HepG2 (cell line): ENCODE data around the gene ZNF71. TPM values are rescaled to one million over a fixed set of nuclear protein-coding genes. Genes with fewer than 3 reads are reported as not detected.

Experiments
- ATAC-seq: fragments of 200-7000 bp; cut with Tn5 transposase; 3 replicates; pipeline ENCODE4 v1.9.1; 2020; ENCODE audit warnings: mild to moderate bottlenecking, moderate library complexity
- BruUV-seq: library from RNA; stranded (reverse); fragments of 400-500 nt; replicated peaks from 2 replicates; lab custom pipeline; 2021; lab: Mats Ljungman, UMichigan
- CTCF ChIA-PET: fragments of 300-600 bp; formaldehyde crosslinking; extraction: SDS; loops from one replicate; lab custom pipeline; 2021; ENCODE audit warnings: low total read pairs, inconsistent platforms, low intra/inter-chr PET ratio; lab: Yijun Ruan, JAX
- POLR2A ChIA-PET: fragments of 350-600 bp; sonication (Branson Sonifier 250); formaldehyde crosslinking; loops from one replicate; lab custom pipeline; 2020; ENCODE audit warnings: antibody characterized with exemption, inconsistent platforms; lab: Yijun Ruan, JAX
- DNase-seq: peaks from one replicate; pipeline ENCODE4 v3.0.0-alpha.2; 2015; ENCODE audit warnings: low spot score
- FAIRE-seq: peaks from 3 replicates; lab custom pipeline; 2011; peaks lifted over from hg19 to GRCh38; lab: Jason Lieb, UNC
- H2AFZ ChIP-seq: one replicate; pipeline ENCODE4 v1.6.1; 2011; ENCODE audit warnings: low read length, inconsistent platforms
- H3K27ac ChIP-seq: fragments of 300-600 bp; 3 replicates; pipeline ENCODE4 v1.8.0; 2011; ENCODE audit warnings: mixed run types, mild to moderate bottlenecking, mixed read lengths, low read length, inconsistent platforms; ENCODE audit not compliant: insufficient read depth; ENCODE audit errors: extremely low read length
- H3K27me3 ChIP-seq, 2 experiments: fragments of 200-600 bp in 1 of 2; 2 replicates in 1 of 2; 3 replicates in 1 of 2; pipeline versions ENCODE4 v1.6.0 to v1.8.0; 2011; ENCODE audit warnings: low read length in 2 of 2, mild to moderate bottlenecking in 2 of 2, moderate library complexity in 2 of 2, inconsistent platforms in 1 of 2; ENCODE audit not compliant: insufficient read depth in 2 of 2, control insufficient read depth in 1 of 2
- H3K36me3 ChIP-seq, 2 experiments: fragments of 200-600 bp in 1 of 2; replicated peaks in 1 of 2; 2 replicates in 1 of 2; 3 replicates in 1 of 2; pipeline versions ENCODE4 v1.5.1 to v1.8.0; 2011; ENCODE audit warnings: low read length in 2 of 2, inconsistent platforms in 1 of 2; ENCODE audit not compliant: insufficient read depth in 2 of 2, control insufficient read depth in 1 of 2
- H3K4me1 ChIP-seq: 2 replicates; pipeline ENCODE4 v1.5.1; 2012; ENCODE audit warnings: low read length, inconsistent platforms; ENCODE audit not compliant: insufficient read depth
- H3K4me2 ChIP-seq: 2 replicates; pipeline ENCODE4 v1.6.0; 2011; ENCODE audit warnings: low read depth, low read length, inconsistent platforms
- H3K4me3 ChIP-seq, 3 experiments: fragments of 200-600 bp in 1 of 3; sonication (generic), shearing (Covaris generic) in 1 of 3; replicated peaks in 1 of 3; 2 replicates each; pipeline ENCODE4 v1.5.1; 2011 to 2016; ENCODE audit warnings: low read length in 3 of 3, inconsistent platforms in 2 of 3, low read depth in 2 of 3, mild to moderate bottlenecking in 2 of 3, control low read depth in 1 of 3, mixed read lengths in 1 of 3; ENCODE audit not compliant: insufficient read depth in 1 of 3
- H3K79me2 ChIP-seq: one replicate; pipeline ENCODE4 v1.6.1; 2011; ENCODE audit warnings: low read length, inconsistent platforms; ENCODE audit not compliant: insufficient read depth
- H3K9ac ChIP-seq: 2 replicates; pipeline ENCODE4 v1.6.0; 2011; ENCODE audit warnings: mild to moderate bottlenecking, low read depth, low read length, inconsistent platforms; ENCODE audit not compliant: insufficient read depth
- H3K9me3 ChIP-seq: 2 replicates; pipeline ENCODE4 v1.5.1; 2012; ENCODE audit warnings: mild to moderate bottlenecking, low read length
- H4K20me1 ChIP-seq: 2 replicates; pipeline ENCODE4 v1.6.0; 2011; ENCODE audit warnings: inconsistent platforms, mild to moderate bottlenecking, low read length, moderate library complexity; ENCODE audit not compliant: insufficient read depth
- HNF4G ChIP-seq, 2 experiments: sonication (generic) in 1 of 2; formaldehyde crosslinking in 1 of 2; IDR thresholded peaks; 2 replicates each; pipeline versions ENCODE4 v1.4.0 to v1.6.1; 2011 to 2020; ENCODE audit warnings: borderline replicate concordance in 2 of 2, low read depth in 2 of 2, mild to moderate bottlenecking in 2 of 2, low read length in 1 of 2, missing genetic modification reagents in 1 of 2, moderate library complexity in 1 of 2
- IKZF4 ChIP-seq: sonication (generic); formaldehyde crosslinking; IDR thresholded peaks from 2 replicates; pipeline ENCODE4 v1.5.1; 2020; ENCODE audit warnings: borderline replicate concordance, mild to moderate bottlenecking, low read depth, missing genetic modification reagents; ENCODE audit errors: not compliant biosample characterization
- KLF11 ChIP-seq: IDR thresholded peaks from 2 replicates; pipeline ENCODE4 v1.6.1; 2016; ENCODE audit warnings: missing compliant biosample characterization
- MBNL3 ChIP-seq: fragments of 250-450 bp; sonication (Bioruptor Pico); conservative IDR thresholded peaks from 2 replicates; pipeline ENCODE4 v1.8.0; 2022; ENCODE audit warnings: mild to moderate bottlenecking, inconsistent platforms
- NFATC3 ChIP-seq: sonication (generic); formaldehyde crosslinking; IDR thresholded peaks from 2 replicates; pipeline ENCODE4 v1.5.1; 2020; ENCODE audit warnings: mild to moderate bottlenecking, missing genetic modification reagents
- RFX3 ChIP-seq: IDR thresholded peaks from 2 replicates; pipeline ENCODE4 v1.6.1; 2016; ENCODE audit warnings: missing biosample characterization, missing genetic modification reagents
- SAP130 ChIP-seq: IDR thresholded peaks from 2 replicates; pipeline ENCODE4 v1.6.1; 2016; ENCODE audit warnings: low read depth
- SMAD3 ChIP-seq: sonication (generic); formaldehyde crosslinking; IDR thresholded peaks from 2 replicates; pipeline ENCODE4 v1.4.0; 2020; ENCODE audit warnings: missing genetic modification reagents
- TERF1 ChIP-seq: sonication (generic); formaldehyde crosslinking; IDR thresholded peaks from 2 replicates; pipeline ENCODE4 v1.8.0; 2022; ENCODE audit warnings: mild to moderate bottlenecking, missing genetic modification reagents, moderate library complexity
- TRAFD1 ChIP-seq: sonication (generic); formaldehyde crosslinking; IDR thresholded peaks from 2 replicates; pipeline ENCODE4 v1.5.1; 2020; ENCODE audit warnings: missing genetic modification reagents, mild to moderate bottlenecking, borderline replicate concordance
- ZBTB21 ChIP-seq: sonication (generic); formaldehyde crosslinking; IDR thresholded peaks from 2 replicates; pipeline ENCODE4 v1.4.0; 2020; ENCODE audit warnings: missing genetic modification reagents
- ZNF234 ChIP-seq: sonication (generic); formaldehyde crosslinking; conservative IDR thresholded peaks from 2 replicates; pipeline ENCODE4 v1.5.1; 2020; ENCODE audit warnings: mild to moderate bottlenecking, missing genetic modification reagents
- ZNF354B ChIP-seq: sonication (generic); formaldehyde crosslinking; IDR thresholded peaks from 2 replicates; pipeline ENCODE4 v1.8.0; 2022; ENCODE audit warnings: mild to moderate bottlenecking, missing genetic modification reagents
- ZNF460 ChIP-seq: sonication (generic); formaldehyde crosslinking; IDR thresholded peaks from 2 replicates; pipeline ENCODE4 v1.5.1; 2020; ENCODE audit warnings: missing genetic modification reagents, mild to moderate bottlenecking, borderline replicate concordance
- ZNF484 ChIP-seq: sonication (generic); formaldehyde crosslinking; IDR thresholded peaks from 2 replicates; pipeline ENCODE4 v1.5.1; 2020; ENCODE audit warnings: mild to moderate bottlenecking, low read depth, missing genetic modification reagents, borderline replicate concordance
- ZNF546 ChIP-seq: sonication (generic); formaldehyde crosslinking; conservative IDR thresholded peaks from 2 replicates; pipeline ENCODE4 v1.8.1; 2023; ENCODE audit warnings: mild to moderate bottlenecking, missing genetic modification reagents
- ZNF800 ChIP-seq: sonication (generic); formaldehyde crosslinking; IDR thresholded peaks from 2 replicates; pipeline ENCODE4 v1.4.0; 2020; ENCODE audit warnings: missing genetic modification reagents
- WGBS: methylation state at CpG from one replicate; pipeline ENCODE4 v1.1.6; 2017; ENCODE audit warnings: low lambda C conversion rate; 5-methylcytosine and 5-hydroxymethylcytosine counted together
- in situ Hi-C: cut with HindIII; loops from 2 replicates; pipeline ENCODE4 v1.10.0; 2017; ENCODE audit warnings: low pct_unique_long_range_greater_than_20kb; ENCODE audit not compliant: extremely low pct_ligation_motif_present
- intact Hi-C: fragments of 100-400 bp; cut with micrococcal nuclease; formaldehyde crosslinking; loops from one replicate; pipeline ENCODE4 v1.10.0; 2022; ENCODE audit not compliant: unreplicated experiment
- polyA plus RNA-seq, 8 experiments: library from polyadenylated mRNA; depleted of rRNA in 3 of 8; stranded (reverse) in 7 of 8; unstranded in 1 of 8; fragments of >200 nt; fragmentation: Illumina TruSeq in 4 of 8; extraction: Trizol in 4 of 8; gene quantifications; 2 replicates each; pipeline versions ENCODE4 v1.2.1 to v1.2.3, GENCODE V29; 2011 to 2016; ENCODE audit warnings: low read depth in 4 of 8, missing spikeins in 1 of 8, mixed read lengths in 1 of 8; ENCODE audit not compliant: insufficient read depth in 1 of 8
- total RNA-seq, 5 experiments: library from RNA; depleted of rRNA; stranded (reverse); fragments of >200 nt; fragmentation: Illumina TruSeq; extraction: Trizol; gene quantifications; 2 replicates each; pipeline ENCODE4 v1.2.3, GENCODE V29; 2016; ENCODE audit warnings: low read depth in 1 of 5

The ZNF71 gene
- total and polyA plus RNA-seq, 2 of the 13 experiments (the other 11 are each of a cell fraction or from before 2014, with no cell fraction given) = 2.2 to 4.4 TPM

- TF ChIP-seq TRAFD1 (CRISPR knock-in tag) = no peak
- TF ChIP-seq ZNF234 (CRISPR knock-in tag) = no peak
- no peak for TF ChIP-seq NFATC3 (CRISPR knock-in tag)
- no peak for TF ChIP-seq MBNL3 (CRISPR knock-in tag)
- no peak for TF ChIP-seq ZNF800 (CRISPR knock-in tag)
- no peak for TF ChIP-seq KLF11 (CRISPR knock-in tag)
- TF ChIP-seq, all 625 proteins: peak for 0
Measured at GRCh38 chr19:56612737-56613136, 17.6 kb downstream of the ZNF71 start (continued).

- no peaks in the 10 kb centered on the region for H4K20me1 ChIP-seq
- 78% methylated on average over 5 of the region's 5 CpGs for WGBS
- H3K4me3 ChIP-seq = no peak overlapping the region
- no peak for ATAC-seq
- no peaks in the 10 kb centered on the region for H3K4me1 ChIP-seq
- no peak for FAIRE-seq
- H3K4me2 ChIP-seq = no peak overlapping the region
- H3K9me3 ChIP-seq = peaks cover 67% of the 10 kb centered on the region
- in situ Hi-C loops = no loop called here
- H3K9ac ChIP-seq = no peak overlapping the region
- CTCF ChIA-PET = no interaction called here
- no peaks in the 10 kb centered on the region for H3K27me3 ChIP-seq
- intact Hi-C loops = no loop called here
- BruUV-seq = no TSS peak
- H3K27ac ChIP-seq = no peak overlapping the region
- no peaks in the 10 kb centered on the region for H3K79me2 ChIP-seq
- no peak overlapping the region for H2AFZ ChIP-seq
- POLR2A ChIA-PET = no interaction called here
- 0 out of 5 replicates have a peak, but pooled peaks cover 0 to 7% of the 10 kb centered on the region in 2 experiments for H3K36me3 ChIP-seq
- TF ChIP-seq ZNF546 (CRISPR knock-in tag) = no peak
- no peak for TF ChIP-seq SAP130 (CRISPR knock-in tag)
- TF ChIP-seq ZNF354B (CRISPR knock-in tag) = no peak
- TF ChIP-seq ZBTB21 (CRISPR knock-in tag) = no peak
- TF ChIP-seq ZNF484 (CRISPR knock-in tag) = no peak
- TF ChIP-seq ZNF460 = no peak
- no peak for TF ChIP-seq SMAD3 (CRISPR knock-in tag)
- no peak for TF ChIP-seq TERF1 (CRISPR knock-in tag)
- TF ChIP-seq RFX3 (CRISPR knock-in tag) = no peak
- no peak for TF ChIP-seq IKZF4 (CRISPR knock-in tag)
- no peak for TF ChIP-seq HNF4G (IDR thresholded peaks at IDR 0.05; ENCODE audit: borderline replicate concordance, low read depth, low read length)
- TF ChIP-seq HNF4G (CRISPR knock-in tag; IDR thresholded peaks at IDR 0.05; ENCODE audit: borderline replicate concordance, low read depth) = no peak
- TF ChIP-seq, all 625 proteins: peak for 0
- DNase-seq = no peak
Measured at GRCh38 chr19:56613639-56614038, 18.5 kb downstream of the ZNF71 start.
